MCF 10A (cell line): ENCODE results near the gene CPE. TPM values are rescaled to one million over a fixed set of nuclear protein-coding genes. Genes with fewer than 3 reads are reported as not detected.

Experiments
- BruUV-seq: library from RNA; stranded (reverse); fragments of 400-500 nt; replicated peaks from 2 replicates; lab custom pipeline; 2021; lab: Mats Ljungman, UMichigan
- CTCF ChIA-PET: fragments of 300-600 bp; sonication (Branson Sonifier 250); formaldehyde crosslinking; extraction: SDS; loops from one replicate; lab custom pipeline; 2021; ENCODE audit warnings: antibody characterized with exemption, inconsistent platforms; lab: Yijun Ruan, JAX
- POLR2A ChIA-PET: fragments of 300-600, 350-650 bp; sonication (Branson Sonifier 250); formaldehyde crosslinking; extraction: SDS; loops from one replicate; lab custom pipeline; 2020; ENCODE audit warnings: antibody characterized with exemption, inconsistent platforms; lab: Yijun Ruan, JAX
- DNase-seq: peaks from one replicate; pipeline ENCODE4 v3.0.0-alpha.2; 2018; ENCODE audit not compliant: unreplicated experiment
- H3K27ac Mint-ChIP-seq: one replicate; pipeline ENCODE4 v1.8.0; 2022; ENCODE audit warnings: mild to moderate bottlenecking, low read depth, mixed read lengths; ENCODE audit not compliant: unreplicated experiment
- H3K27me3 Mint-ChIP-seq: one replicate; pipeline ENCODE4 v1.8.0; 2022; ENCODE audit warnings: mixed read lengths; ENCODE audit not compliant: insufficient read depth, unreplicated experiment
- H3K36me3 Mint-ChIP-seq: one replicate; pipeline ENCODE4 v1.8.0; 2022; ENCODE audit warnings: mild to moderate bottlenecking, moderate library complexity, mixed read lengths; ENCODE audit not compliant: insufficient read depth, unreplicated experiment
- H3K4me1 Mint-ChIP-seq: one replicate; pipeline ENCODE4 v1.8.0; 2022; ENCODE audit warnings: mixed read lengths; ENCODE audit not compliant: insufficient read depth, unreplicated experiment
- H3K4me3 Mint-ChIP-seq: one replicate; pipeline ENCODE4 v1.8.0; 2022; ENCODE audit warnings: mild to moderate bottlenecking, moderate library complexity, mixed read lengths; ENCODE audit not compliant: unreplicated experiment
- H3K9me3 Mint-ChIP-seq: one replicate; pipeline ENCODE4 v1.8.0; 2022; ENCODE audit warnings: mixed read lengths; ENCODE audit not compliant: unreplicated experiment
- intact Hi-C: fragments of 100-400 bp; cut with micrococcal nuclease; formaldehyde crosslinking; loops from 2 replicates; pipeline ENCODE4 v1.14.1; 2022
- total RNA-seq: library from RNA; stranded (reverse); gene quantifications from 2 replicates; pipeline ENCODE4 v1.2.3, GENCODE V29; 2022
- TF ChIP-seq, protein P1 (sequence below): fragments of 200-600 bp; IDR thresholded peaks from one replicate; pipeline ENCODE4 v1.8.0; 2022; ENCODE audit warnings: antibody characterized with exemption, mild to moderate bottlenecking; ENCODE audit not compliant: unreplicated experiment

Gene CPE
- total RNA-seq, 1 experiment from 2014 or later, result 8.3 TPM

DNA sequence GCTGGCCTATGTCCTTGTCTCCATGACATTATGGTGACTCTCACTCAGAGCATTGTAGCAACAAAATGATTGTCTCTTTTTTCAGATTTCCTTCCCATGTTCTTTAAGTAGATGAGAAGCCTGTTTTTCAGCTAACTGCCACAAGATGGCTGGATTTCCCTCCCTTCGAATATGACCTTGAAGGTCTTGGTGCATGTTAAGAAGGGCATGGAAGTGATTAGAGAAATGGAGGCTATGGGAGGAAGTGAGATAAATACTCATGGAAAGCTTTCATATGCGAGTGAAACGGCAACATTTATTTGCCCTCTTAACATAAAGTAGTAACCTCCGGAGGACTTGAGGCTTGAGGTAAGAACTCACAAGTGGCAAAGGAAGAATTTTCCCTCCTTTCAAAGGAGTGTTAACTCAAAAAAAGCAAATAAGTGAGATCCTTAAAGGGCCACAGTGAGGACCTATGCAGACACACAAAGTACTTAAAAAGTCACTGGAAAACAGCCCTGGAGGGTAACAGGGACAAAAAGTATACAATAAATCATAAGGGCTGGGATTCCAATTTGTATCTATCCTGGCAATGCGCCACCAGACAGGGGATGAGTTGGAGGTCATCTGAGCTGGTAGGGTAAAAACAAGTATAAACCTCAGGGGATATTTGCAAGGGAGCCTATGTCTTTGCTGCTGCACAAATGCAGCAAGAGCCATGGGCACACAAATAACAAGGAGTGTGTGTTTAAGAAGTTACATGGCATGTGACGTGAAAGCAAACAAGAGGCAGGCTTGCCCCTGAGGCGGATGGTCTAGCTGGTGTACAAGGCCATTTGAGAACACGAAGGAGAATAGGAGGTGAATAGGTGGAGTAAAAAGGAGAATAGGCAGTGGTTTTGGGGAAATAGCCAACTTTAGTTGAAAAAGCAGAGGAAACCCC, 96.2 kb downstream of the CPE start:
- H3K27ac Mint-ChIP-seq, result no peak overlapping the region

GRCh38 chr4:165475706-165476070, 96.9 kb downstream of the CPE start:
- Mint-ChIP-seq H3K36me3 (no peaks in the 10 kb centered on the region), H3K4me1 (no peaks in the 10 kb centered on the region), H3K4me3 (no peak overlapping the region), H3K27me3 (no peaks in the 10 kb centered on the region), H3K27ac (no peak overlapping the region), H3K9me3 (no peaks in the 10 kb centered on the region)
- no TSS peak for BruUV-seq
- TF ChIP-seq, protein P1, sequence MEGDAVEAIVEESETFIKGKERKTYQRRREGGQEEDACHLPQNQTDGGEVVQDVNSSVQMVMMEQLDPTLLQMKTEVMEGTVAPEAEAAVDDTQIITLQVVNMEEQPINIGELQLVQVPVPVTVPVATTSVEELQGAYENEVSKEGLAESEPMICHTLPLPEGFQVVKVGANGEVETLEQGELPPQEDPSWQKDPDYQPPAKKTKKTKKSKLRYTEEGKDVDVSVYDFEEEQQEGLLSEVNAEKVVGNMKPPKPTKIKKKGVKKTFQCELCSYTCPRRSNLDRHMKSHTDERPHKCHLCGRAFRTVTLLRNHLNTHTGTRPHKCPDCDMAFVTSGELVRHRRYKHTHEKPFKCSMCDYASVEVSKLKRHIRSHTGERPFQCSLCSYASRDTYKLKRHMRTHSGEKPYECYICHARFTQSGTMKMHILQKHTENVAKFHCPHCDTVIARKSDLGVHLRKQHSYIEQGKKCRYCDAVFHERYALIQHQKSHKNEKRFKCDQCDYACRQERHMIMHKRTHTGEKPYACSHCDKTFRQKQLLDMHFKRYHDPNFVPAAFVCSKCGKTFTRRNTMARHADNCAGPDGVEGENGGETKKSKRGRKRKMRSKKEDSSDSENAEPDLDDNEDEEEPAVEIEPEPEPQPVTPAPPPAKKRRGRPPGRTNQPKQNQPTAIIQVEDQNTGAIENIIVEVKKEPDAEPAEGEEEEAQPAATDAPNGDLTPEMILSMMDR, result no peak
- intact Hi-C loops, result no loop called here
- ChIA-PET POLR2A (interaction anchor here (1.1 kb wide), 1 partner anchor 148 kb away, joined by 3 read pairs; the partner anchor contains the start of gene MSMO1), CTCF (no interaction called here)
- no peak for DNase-seq

More for the DNA sequence above, 96.2 kb downstream of the CPE start:
- Mint-ChIP-seq H3K27me3 (no peaks in the 10 kb centered on the region), H3K36me3 (no peaks in the 10 kb centered on the region), H3K9me3 (no peaks in the 10 kb centered on the region), H3K4me1 (no peaks in the 10 kb centered on the region), H3K4me3 (no peak overlapping the region)
- TF ChIP-seq, protein P1, result no peak
- ChIA-PET POLR2A (interaction anchor here (0.7 to 1.1 kb wide), 2 partner anchors 20 to 93 kb away, joined by 3 to 6 read pairs; no protein-coding TSS in a partner anchor), CTCF (interaction anchor here (0.5 to 2.3 kb wide), 2 partner anchors 11 to 344 kb away, joined by 3 to 13 read pairs; no protein-coding TSS in a partner anchor)
- BruUV-seq, result no TSS peak
- intact Hi-C loops, result no loop called here
- no peak for DNase-seq

- ChIA-PET CTCF (interaction anchor here (0.6 to 2.1 kb wide), 5 partner anchors 8 to 121 kb away, joined by 3 to 7 read pairs (median 4); no protein-coding TSS in a partner anchor), POLR2A (interaction anchor here (1.1 to 1.3 kb wide), 2 partner anchors 8 to 149 kb away, joined by 3 read pairs; partner anchors contain the start of gene MSMO1)
- DNase-seq, result peak; percentile 17
- no peaks in the 10 kb centered on the region for H3K4me1 Mint-ChIP-seq
- no peaks in the 10 kb centered on the region for H3K9me3 Mint-ChIP-seq
- BruUV-seq, result no TSS peak
- peak overlapping the region; percentile 21 for H3K27ac Mint-ChIP-seq
- no peak overlapping the region for H3K4me3 Mint-ChIP-seq
- H3K36me3 Mint-ChIP-seq, result no peaks in the 10 kb centered on the region
- intact Hi-C loops, result no loop called here
- no peaks in the 10 kb centered on the region for H3K27me3 Mint-ChIP-seq
- TF ChIP-seq, protein P1, result no peak
Observed at GRCh38 chr4:165476214-165477098, 97.6 kb downstream of the CPE start.
